ENCODE measurements around the gene CCN5.
"Not testable (repeated sequence)": the region's sequence is repeated elsewhere in the genome, so short reads cannot be mapped to it uniquely, and the experiment has no call there.

CCN5 gene

GRCh38 chr20:44714701-44715498 is at the start of gene CCN5:
CCN5 (plus strand) TSS chr20:44715369; CDS start chr20:44715391, 22 bp downstream.
- DNase-seq (ENCODE audit: low read depth in 2 of 3, low spot score in 2 of 3), result no peak

GRCh38 chr20:44666066-44666465 is 49.1 kb upstream of the CCN5 start:
- no peak for DNase-seq (ENCODE audit: low read depth in 2 of 3, low spot score in 2 of 3)

- DNase-seq (ENCODE audit: low read depth in 2 of 3, low spot score in 2 of 3), result not testable (repeated sequence)
Measured at GRCh38 chr20:44670851-44671250, 44.3 kb upstream of the CCN5 start.

GRCh38 chr20:44671541-44671940 is 43.6 kb upstream of the CCN5 start:
- peak in 1 of 3 experiments; percentile 45 for DNase-seq (ENCODE audit: low read depth in 2 of 3, low spot score in 2 of 3)

GRCh38 chr20:44672318-44672902 is 42.8 kb upstream of the CCN5 start:
- not testable (repeated sequence) for DNase-seq (ENCODE audit: low read depth in 2 of 3, low spot score in 2 of 3)

GRCh38 chr20:44678242-44678641 is 36.9 kb upstream of the CCN5 start:
- no peak for DNase-seq (ENCODE audit: low read depth in 2 of 3, low spot score in 2 of 3)

- DNase-seq (ENCODE audit: low read depth in 2 of 3, low spot score in 2 of 3), result no peak
Measured at GRCh38 chr20:44678990-44679611, 36.1 kb upstream of the CCN5 start.

GRCh38 chr20:44681796-44682566 is 33.2 kb upstream of the CCN5 start:
- DNase-seq (ENCODE audit: low read depth in 2 of 3, low spot score in 2 of 3), result no peak

GRCh38 chr20:44683263-44684046 is 31.7 kb upstream of the CCN5 start:
- DNase-seq (ENCODE audit: low read depth in 2 of 3, low spot score in 2 of 3), result peak in 2 of 3 experiments; percentile 6 to 8

GRCh38 chr20:44684047-44684967 is 30.9 kb upstream of the CCN5 start:
- DNase-seq (ENCODE audit: low read depth in 2 of 3, low spot score in 2 of 3), result no peak

GRCh38 chr20:44686934-44687333 is 28.2 kb upstream of the CCN5 start:
- no peak for DNase-seq (ENCODE audit: low read depth in 2 of 3, low spot score in 2 of 3)

GRCh38 chr20:44688053-44688625 is 27.0 kb upstream of the CCN5 start:
- no peak for DNase-seq (ENCODE audit: low read depth in 2 of 3, low spot score in 2 of 3)

GRCh38 chr20:44689809-44690208 is 25.4 kb upstream of the CCN5 start:
- no peak for DNase-seq (ENCODE audit: low read depth in 2 of 3, low spot score in 2 of 3)

GRCh38 chr20:44690781-44691423 is 24.3 kb upstream of the CCN5 start:
- no peak for DNase-seq (ENCODE audit: low read depth in 2 of 3, low spot score in 2 of 3)

GRCh38 chr20:44691424-44692423 is 23.4 kb upstream of the CCN5 start:
- no peak for DNase-seq (ENCODE audit: low read depth in 2 of 3, low spot score in 2 of 3)

- DNase-seq (ENCODE audit: low read depth in 2 of 3, low spot score in 2 of 3), result no peak
Measured at GRCh38 chr20:44692932-44693480, 22.2 kb upstream of the CCN5 start.

- no peak for DNase-seq (ENCODE audit: low read depth in 2 of 3, low spot score in 2 of 3)
Measured at GRCh38 chr20:44693627-44694026, 21.5 kb upstream of the CCN5 start.

Measured in activated CD8-positive, alpha-beta memory T cell treated with anti-CD3 and anti-CD28 coated beads for 48 hours (primary cell).